Gastrocnemius medialis (tissue), 4 donors: ENCODE measurements around the gene CHCHD6.

Experiments
- CTCF ChIP-seq, 5 experiments: fragments of 450-650 bp in 3 of 5; fragments of 200-600 bp in 2 of 5; sonication (generic) in 2 of 5; IDR thresholded peaks in 4 of 5; conservative IDR thresholded peaks in 1 of 5; 1 replicate in 4 of 5; 2 replicates in 1 of 5; pipeline ENCODE4 v1.5.1; 2016 to 2019; ENCODE audit warnings: antibody characterized with exemption in 5 of 5, mild to moderate bottlenecking in 3 of 5, moderate library complexity in 3 of 5
- POLR2A ChIP-seq, 2 donors: fragments of 450-650 bp; IDR thresholded peaks; one replicate each; pipeline ENCODE4 v1.6.1; 2017; ENCODE audit warnings: antibody characterized with exemption in 2 of 2, mild to moderate bottlenecking in 2 of 2, moderate library complexity in 2 of 2

GRCh38 chr3:126970101-126970500 is 266.1 kb downstream of the CHCHD6 start:
- TF ChIP-seq CTCF (IDR thresholded peaks at IDR 0.05 in 4 of 5, conservative IDR thresholded peaks at IDR 0.05 in 1 of 5) = no peak
- TF ChIP-seq POLR2A (IDR thresholded peaks at IDR 0.05) = no peak
